ENCODE results near the gene TBC1D4.

Gene TBC1D4

GRCh38 chr13:75375329-75375728 is 106.6 kb downstream of the TBC1D4 start:
- no peak overlapping the region for H3K4me3 ChIP-seq (replicated peaks; ENCODE audit: low read depth, low read length)
- DNase-seq (ENCODE audit: extremely low read depth, low read depth) = no peak
- TF ChIP-seq CTCF (IDR thresholded peaks at IDR 0.05; ENCODE audit: low read depth, low read length, missing control alignments) = no peak

- no peak for TF ChIP-seq CTCF (IDR thresholded peaks at IDR 0.05; ENCODE audit: low read depth, low read length, missing control alignments)
- H3K4me3 ChIP-seq (replicated peaks; ENCODE audit: low read depth, low read length) = no peak overlapping the region
- no peak for DNase-seq (ENCODE audit: extremely low read depth, low read depth)
Measured at GRCh38 chr13:75373988-75374387, 108.0 kb downstream of the TBC1D4 start.

GRCh38 chr13:75372923-75373841 is 108.8 kb downstream of the TBC1D4 start:
- no peak overlapping the region for H3K4me3 ChIP-seq (replicated peaks; ENCODE audit: low read depth, low read length)
- DNase-seq (ENCODE audit: extremely low read depth, low read depth) = no peak
- TF ChIP-seq CTCF (IDR thresholded peaks at IDR 0.05; ENCODE audit: low read depth, low read length, missing control alignments) = no peak

- DNase-seq (ENCODE audit: extremely low read depth, low read depth) = no peak
- no peak overlapping the region for H3K4me3 ChIP-seq (replicated peaks; ENCODE audit: low read depth, low read length)
Measured at GRCh38 chr13:75372517-75372916, 109.5 kb downstream of the TBC1D4 start.

GRCh38 chr13:75371203-75371602 is 110.8 kb downstream of the TBC1D4 start:
- TF ChIP-seq CTCF (IDR thresholded peaks at IDR 0.05; ENCODE audit: low read depth, low read length, missing control alignments) = no peak

More at GRCh38 chr13:75372517-75372916, 109.5 kb downstream of the TBC1D4 start:
- peak; percentile 54 for TF ChIP-seq CTCF (IDR thresholded peaks at IDR 0.05; ENCODE audit: low read depth, low read length, missing control alignments)

GRCh38 chr13:75370774-75371173 is 111.2 kb downstream of the TBC1D4 start:
- no peak for TF ChIP-seq CTCF (IDR thresholded peaks at IDR 0.05; ENCODE audit: low read depth, low read length, missing control alignments)
- no peak overlapping the region for H3K4me3 ChIP-seq (replicated peaks; ENCODE audit: low read depth, low read length)
- DNase-seq (ENCODE audit: extremely low read depth, low read depth) = no peak

More at GRCh38 chr13:75371203-75371602, 110.8 kb downstream of the TBC1D4 start:
- H3K4me3 ChIP-seq (replicated peaks; ENCODE audit: low read depth, low read length) = no peak overlapping the region
- DNase-seq (ENCODE audit: extremely low read depth, low read depth) = no peak
